Measurements from ENCODE around the gene SH3GL3.

DNA sequence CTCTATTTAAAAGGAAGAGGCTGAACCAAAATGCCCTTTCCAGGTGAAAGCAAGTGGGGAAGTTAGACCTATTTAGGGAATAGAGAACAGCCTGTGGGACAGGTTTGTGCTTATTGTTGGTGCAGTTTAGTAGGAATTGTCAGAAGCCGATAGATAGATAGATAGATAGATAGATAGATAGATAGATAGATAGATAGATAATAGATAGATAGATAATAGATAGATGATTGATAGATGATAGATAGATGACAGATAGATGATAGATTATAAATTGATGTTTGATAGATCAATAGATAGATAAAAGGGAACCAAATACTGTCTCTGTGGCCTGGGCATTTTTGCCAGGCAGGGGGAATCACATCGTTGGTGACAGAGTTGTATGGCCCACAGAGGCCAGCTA, 42.5 kb downstream of the SH3GL3 start:
- TF ChIP-seq MXI1 (IDR thresholded peaks at IDR 0.05; ENCODE audit: low read depth, low read length) (no peak), RAD21 (IDR thresholded peaks at IDR 0.05; ENCODE audit: low read length) (no peak), POLR2AphosphoS5 (IDR thresholded peaks at IDR 0.05; ENCODE audit: low read depth, low read length) (no peak), FOXM1 (IDR thresholded peaks at IDR 0.05; ENCODE audit: low read depth) (no peak), SMC3 (IDR thresholded peaks at IDR 0.05; ENCODE audit: low read depth, low read length) (no peak), TAF1 (IDR thresholded peaks at IDR 0.05; ENCODE audit: borderline replicate concordance, low read depth, low read length) (no peak), EP300 (IDR thresholded peaks at IDR 0.05; ENCODE audit: borderline replicate concordance in 1 of 2, low read depth in 1 of 2, low read length in 1 of 2) (no peak), RXRA (IDR thresholded peaks at IDR 0.05; ENCODE audit: borderline replicate concordance, low read depth) (no peak), YY1 (IDR thresholded peaks at IDR 0.05; ENCODE audit: low read depth) (no peak)
- TF ChIP-seq, protein P1, sequence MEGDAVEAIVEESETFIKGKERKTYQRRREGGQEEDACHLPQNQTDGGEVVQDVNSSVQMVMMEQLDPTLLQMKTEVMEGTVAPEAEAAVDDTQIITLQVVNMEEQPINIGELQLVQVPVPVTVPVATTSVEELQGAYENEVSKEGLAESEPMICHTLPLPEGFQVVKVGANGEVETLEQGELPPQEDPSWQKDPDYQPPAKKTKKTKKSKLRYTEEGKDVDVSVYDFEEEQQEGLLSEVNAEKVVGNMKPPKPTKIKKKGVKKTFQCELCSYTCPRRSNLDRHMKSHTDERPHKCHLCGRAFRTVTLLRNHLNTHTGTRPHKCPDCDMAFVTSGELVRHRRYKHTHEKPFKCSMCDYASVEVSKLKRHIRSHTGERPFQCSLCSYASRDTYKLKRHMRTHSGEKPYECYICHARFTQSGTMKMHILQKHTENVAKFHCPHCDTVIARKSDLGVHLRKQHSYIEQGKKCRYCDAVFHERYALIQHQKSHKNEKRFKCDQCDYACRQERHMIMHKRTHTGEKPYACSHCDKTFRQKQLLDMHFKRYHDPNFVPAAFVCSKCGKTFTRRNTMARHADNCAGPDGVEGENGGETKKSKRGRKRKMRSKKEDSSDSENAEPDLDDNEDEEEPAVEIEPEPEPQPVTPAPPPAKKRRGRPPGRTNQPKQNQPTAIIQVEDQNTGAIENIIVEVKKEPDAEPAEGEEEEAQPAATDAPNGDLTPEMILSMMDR (IDR thresholded peaks at IDR 0.05), result no peak
- TF ChIP-seq, protein P2, sequence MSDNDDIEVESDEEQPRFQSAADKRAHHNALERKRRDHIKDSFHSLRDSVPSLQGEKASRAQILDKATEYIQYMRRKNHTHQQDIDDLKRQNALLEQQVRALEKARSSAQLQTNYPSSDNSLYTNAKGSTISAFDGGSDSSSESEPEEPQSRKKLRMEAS (IDR thresholded peaks at IDR 0.05; ENCODE audit: low read depth), result no peak
- TF ChIP-seq, protein P3, sequence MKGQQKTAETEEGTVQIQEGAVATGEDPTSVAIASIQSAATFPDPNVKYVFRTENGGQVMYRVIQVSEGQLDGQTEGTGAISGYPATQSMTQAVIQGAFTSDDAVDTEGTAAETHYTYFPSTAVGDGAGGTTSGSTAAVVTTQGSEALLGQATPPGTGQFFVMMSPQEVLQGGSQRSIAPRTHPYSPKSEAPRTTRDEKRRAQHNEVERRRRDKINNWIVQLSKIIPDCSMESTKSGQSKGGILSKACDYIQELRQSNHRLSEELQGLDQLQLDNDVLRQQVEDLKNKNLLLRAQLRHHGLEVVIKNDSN (IDR thresholded peaks at IDR 0.05; ENCODE audit: borderline replicate concordance, low read depth), result no peak
- TF ChIP-seq, protein P4, sequence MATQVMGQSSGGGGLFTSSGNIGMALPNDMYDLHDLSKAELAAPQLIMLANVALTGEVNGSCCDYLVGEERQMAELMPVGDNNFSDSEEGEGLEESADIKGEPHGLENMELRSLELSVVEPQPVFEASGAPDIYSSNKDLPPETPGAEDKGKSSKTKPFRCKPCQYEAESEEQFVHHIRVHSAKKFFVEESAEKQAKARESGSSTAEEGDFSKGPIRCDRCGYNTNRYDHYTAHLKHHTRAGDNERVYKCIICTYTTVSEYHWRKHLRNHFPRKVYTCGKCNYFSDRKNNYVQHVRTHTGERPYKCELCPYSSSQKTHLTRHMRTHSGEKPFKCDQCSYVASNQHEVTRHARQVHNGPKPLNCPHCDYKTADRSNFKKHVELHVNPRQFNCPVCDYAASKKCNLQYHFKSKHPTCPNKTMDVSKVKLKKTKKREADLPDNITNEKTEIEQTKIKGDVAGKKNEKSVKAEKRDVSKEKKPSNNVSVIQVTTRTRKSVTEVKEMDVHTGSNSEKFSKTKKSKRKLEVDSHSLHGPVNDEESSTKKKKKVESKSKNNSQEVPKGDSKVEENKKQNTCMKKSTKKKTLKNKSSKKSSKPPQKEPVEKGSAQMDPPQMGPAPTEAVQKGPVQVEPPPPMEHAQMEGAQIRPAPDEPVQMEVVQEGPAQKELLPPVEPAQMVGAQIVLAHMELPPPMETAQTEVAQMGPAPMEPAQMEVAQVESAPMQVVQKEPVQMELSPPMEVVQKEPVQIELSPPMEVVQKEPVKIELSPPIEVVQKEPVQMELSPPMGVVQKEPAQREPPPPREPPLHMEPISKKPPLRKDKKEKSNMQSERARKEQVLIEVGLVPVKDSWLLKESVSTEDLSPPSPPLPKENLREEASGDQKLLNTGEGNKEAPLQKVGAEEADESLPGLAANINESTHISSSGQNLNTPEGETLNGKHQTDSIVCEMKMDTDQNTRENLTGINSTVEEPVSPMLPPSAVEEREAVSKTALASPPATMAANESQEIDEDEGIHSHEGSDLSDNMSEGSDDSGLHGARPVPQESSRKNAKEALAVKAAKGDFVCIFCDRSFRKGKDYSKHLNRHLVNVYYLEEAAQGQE (IDR thresholded peaks at IDR 0.05; ENCODE audit: low read depth, low read length), result no peak

All from SK-N-SH (cell line).